K562 (cell line): ENCODE measurements around the gene MYO15A.

Source experiments
- BACH1 ChIP-seq: fragments of 200-800 bp; sonication (Bioruptor generic); IDR thresholded peaks from 2 replicates; pipeline ENCODE4 v1.6.1; 2016; ENCODE audit warnings: missing genetic modification characterization, missing compliant biosample characterization
- CBX8 ChIP-seq: fragments of 200-600 bp; sonication (generic); IDR thresholded peaks from 2 replicates; pipeline ENCODE4 v1.6.1; 2012; ENCODE audit warnings: borderline replicate concordance, mixed run types, low read depth, mild to moderate bottlenecking, moderate library complexity, mixed read lengths, low read length, control low read depth, inconsistent platforms; ENCODE audit not compliant: poor library complexity, severe bottlenecking; ENCODE audit errors: extremely low read depth
- CHD1 ChIP-seq: fragments of 200-600 bp; sonication (generic); IDR thresholded peaks from one replicate; pipeline ENCODE4 v1.6.1; 2012; ENCODE audit warnings: mild to moderate bottlenecking, moderate library complexity, low read length, inconsistent platforms
- GATA2 ChIP-seq: sonication (generic); formaldehyde crosslinking; IDR thresholded peaks from 2 replicates; pipeline ENCODE4 v1.4.0; 2020; ENCODE audit warnings: mild to moderate bottlenecking, missing genetic modification reagents
- JUNB ChIP-seq: fragments of 450-650 bp; formaldehyde crosslinking; conservative IDR thresholded peaks from 2 replicates; pipeline ENCODE4 v1.4.0; 2020; ENCODE audit warnings: mild to moderate bottlenecking
- NCOR1 ChIP-seq: fragments of 450-650 bp; IDR thresholded peaks from 2 replicates; pipeline ENCODE4 v1.6.1; 2016; ENCODE audit warnings: mild to moderate bottlenecking, moderate library complexity
- POLR2A ChIP-seq: fragments of 450-650 bp; conservative IDR thresholded peaks from 2 replicates; pipeline ENCODE4 v1.6.1; 2016
- STAT5A ChIP-seq: IDR thresholded peaks from 2 replicates; pipeline ENCODE4 v1.6.1; 2012; ENCODE audit warnings: low read length, inconsistent platforms, borderline replicate concordance
- TBP ChIP-seq: optimal IDR thresholded peaks from 2 replicates; pipeline ENCODE3; 2011; ENCODE audit warnings: low read depth, low read length, improper control_type of control experiment
- ZBTB7A ChIP-seq: IDR thresholded peaks from 2 replicates; pipeline ENCODE4 v1.6.1; 2011; ENCODE audit warnings: low read depth, mild to moderate bottlenecking, low read length, moderate library complexity, borderline replicate concordance; ENCODE audit not compliant: control insufficient read depth
- ZKSCAN1 ChIP-seq: fragments of 150-350 bp; IDR thresholded peaks from 2 replicates; pipeline ENCODE4 v1.6.1; 2016; ENCODE audit warnings: low read depth, low read length
- TF ChIP-seq, protein P1 (sequence below): fragments of 250-450 bp; sonication (Bioruptor Pico); IDR thresholded peaks from 2 replicates; pipeline ENCODE4 v1.5.1; 2021; ENCODE audit warnings: mild to moderate bottlenecking

DNA sequence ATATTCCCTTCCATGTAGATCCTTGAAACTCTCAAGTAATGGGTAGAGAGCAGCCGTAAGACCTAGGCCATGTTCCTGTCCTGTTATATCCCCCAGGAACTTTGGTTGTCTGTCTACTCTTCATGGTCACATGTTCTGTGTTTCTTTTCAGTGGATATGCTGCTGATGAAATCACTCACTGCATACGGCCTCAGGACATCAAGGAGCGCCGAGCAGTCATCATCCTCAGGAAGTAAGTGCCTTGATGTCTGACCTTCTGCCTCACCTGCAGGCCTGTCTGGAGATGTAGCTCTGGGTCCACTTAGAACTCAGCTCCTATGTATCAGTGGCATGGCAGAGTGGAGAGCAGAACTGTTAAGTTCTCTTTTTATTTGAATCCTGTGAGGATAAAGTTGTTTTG, 86.2 kb downstream of the MYO15A start:
- TF ChIP-seq NCOR1 (no peak), STAT5A (no peak), ZKSCAN1 (no peak), CHD1 (no peak), JUNB (CRISPR knock-in tag) (no peak), CBX8 (no peak), TBP (no peak), POLR2A (no peak), ZBTB7A (no peak), BACH1 (tag) (no peak), GATA2 (CRISPR knock-in tag) (no peak)
- TF ChIP-seq, protein P1, sequence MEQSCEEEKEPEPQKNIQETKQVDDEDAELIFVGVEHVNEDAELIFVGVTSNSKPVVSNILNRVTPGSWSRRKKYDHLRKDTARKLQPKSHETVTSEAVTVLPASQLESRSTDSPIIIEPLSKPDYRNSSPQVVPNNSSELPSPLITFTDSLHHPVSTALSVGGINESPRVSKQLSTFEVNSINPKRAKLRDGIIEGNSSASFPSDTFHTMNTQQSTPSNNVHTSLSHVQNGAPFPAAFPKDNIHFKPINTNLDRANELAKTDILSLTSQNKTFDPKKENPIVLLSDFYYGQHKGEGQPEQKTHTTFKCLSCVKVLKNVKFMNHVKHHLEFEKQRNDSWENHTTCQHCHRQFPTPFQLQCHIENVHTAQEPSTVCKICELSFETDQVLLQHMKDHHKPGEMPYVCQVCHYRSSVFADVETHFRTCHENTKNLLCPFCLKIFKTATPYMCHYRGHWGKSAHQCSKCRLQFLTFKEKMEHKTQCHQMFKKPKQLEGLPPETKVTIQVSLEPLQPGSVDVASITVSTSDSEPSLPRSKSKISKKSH = no peak
